A549 (cell line): ENCODE data around the gene TCERG1L.

Experiments used
- FOSL2 ChIP-seq, 2 experiments: fragments of 450-650 bp in 1 of 2; fragments of >200 bp in 1 of 2; sonication (Bioruptor Twin) in 1 of 2; formaldehyde crosslinking; IDR thresholded peaks; 2 replicates each; pipeline versions ENCODE4 v1.5.0 to v1.6.1; 2016 to 2020; ENCODE audit warnings: mild to moderate bottlenecking in 1 of 2, moderate library complexity in 1 of 2
- KDM5A ChIP-seq: fragments of 200-600 bp; sonication (generic); IDR thresholded peaks from 2 replicates; pipeline ENCODE4 v1.6.1; 2016; ENCODE audit warnings: antibody characterized with exemption, mild to moderate bottlenecking
- POLR2A ChIP-seq: IDR thresholded peaks from 2 replicates; pipeline ENCODE4 v1.6.1; 2012; ENCODE audit warnings: mild to moderate bottlenecking, low read length
- RCOR1 ChIP-seq: fragments of 150-350 bp; IDR thresholded peaks from 2 replicates; pipeline ENCODE4 v1.6.1; 2014; ENCODE audit warnings: antibody characterized with exemption, low read length, low read depth
- SMC3 ChIP-seq: fragments of >200 bp; sonication (Bioruptor Twin); formaldehyde crosslinking; IDR thresholded peaks from 3 replicates; pipeline ENCODE4 v1.6.1; 2018; ENCODE audit warnings: inconsistent platforms
- TF ChIP-seq, protein P1 (sequence below): fragments of >200 bp; sonication (Bioruptor Twin); formaldehyde crosslinking; IDR thresholded peaks from 3 replicates; pipeline ENCODE4 v1.5.1; 2016
- TF ChIP-seq, protein P2 (sequence below): fragments of 250-450 bp; sonication (Bioruptor Pico); IDR thresholded peaks from 2 replicates; pipeline ENCODE4 v1.5.0; 2021; ENCODE audit warnings: mild to moderate bottlenecking, moderate library complexity, borderline replicate concordance

DNA sequence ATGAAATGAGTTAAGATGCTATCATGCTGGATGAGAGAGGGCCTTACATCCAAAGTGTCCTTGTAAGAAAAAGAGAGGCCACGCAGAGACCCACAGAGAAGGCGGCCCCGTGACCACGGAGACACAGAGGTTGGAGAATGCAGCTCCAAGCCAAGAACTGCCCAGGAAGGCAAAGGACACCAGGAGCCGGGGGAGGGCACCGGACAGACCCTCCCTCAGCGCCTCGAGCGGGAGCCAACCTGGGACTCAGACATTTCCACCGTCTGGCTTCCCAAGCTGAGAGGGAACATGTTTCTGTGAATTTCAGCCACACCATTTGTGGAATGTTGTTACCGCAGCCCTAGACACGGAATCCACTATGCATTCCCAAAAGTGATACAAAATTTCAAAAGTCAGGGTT, 22.9 kb downstream of the TCERG1L start:
- TF ChIP-seq FOSL2 (IDR thresholded peaks at IDR 0.05), result no peak
- TF ChIP-seq FOSL2 (CRISPR knock-in tag; IDR thresholded peaks at IDR 0.05), result no peak
- TF ChIP-seq, protein P1, sequence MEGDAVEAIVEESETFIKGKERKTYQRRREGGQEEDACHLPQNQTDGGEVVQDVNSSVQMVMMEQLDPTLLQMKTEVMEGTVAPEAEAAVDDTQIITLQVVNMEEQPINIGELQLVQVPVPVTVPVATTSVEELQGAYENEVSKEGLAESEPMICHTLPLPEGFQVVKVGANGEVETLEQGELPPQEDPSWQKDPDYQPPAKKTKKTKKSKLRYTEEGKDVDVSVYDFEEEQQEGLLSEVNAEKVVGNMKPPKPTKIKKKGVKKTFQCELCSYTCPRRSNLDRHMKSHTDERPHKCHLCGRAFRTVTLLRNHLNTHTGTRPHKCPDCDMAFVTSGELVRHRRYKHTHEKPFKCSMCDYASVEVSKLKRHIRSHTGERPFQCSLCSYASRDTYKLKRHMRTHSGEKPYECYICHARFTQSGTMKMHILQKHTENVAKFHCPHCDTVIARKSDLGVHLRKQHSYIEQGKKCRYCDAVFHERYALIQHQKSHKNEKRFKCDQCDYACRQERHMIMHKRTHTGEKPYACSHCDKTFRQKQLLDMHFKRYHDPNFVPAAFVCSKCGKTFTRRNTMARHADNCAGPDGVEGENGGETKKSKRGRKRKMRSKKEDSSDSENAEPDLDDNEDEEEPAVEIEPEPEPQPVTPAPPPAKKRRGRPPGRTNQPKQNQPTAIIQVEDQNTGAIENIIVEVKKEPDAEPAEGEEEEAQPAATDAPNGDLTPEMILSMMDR, result no peak
- TF ChIP-seq KDM5A, result no peak
- no peak for TF ChIP-seq POLR2A
- no peak for TF ChIP-seq SMC3
- no peak for TF ChIP-seq RCOR1
- TF ChIP-seq, protein P2, sequence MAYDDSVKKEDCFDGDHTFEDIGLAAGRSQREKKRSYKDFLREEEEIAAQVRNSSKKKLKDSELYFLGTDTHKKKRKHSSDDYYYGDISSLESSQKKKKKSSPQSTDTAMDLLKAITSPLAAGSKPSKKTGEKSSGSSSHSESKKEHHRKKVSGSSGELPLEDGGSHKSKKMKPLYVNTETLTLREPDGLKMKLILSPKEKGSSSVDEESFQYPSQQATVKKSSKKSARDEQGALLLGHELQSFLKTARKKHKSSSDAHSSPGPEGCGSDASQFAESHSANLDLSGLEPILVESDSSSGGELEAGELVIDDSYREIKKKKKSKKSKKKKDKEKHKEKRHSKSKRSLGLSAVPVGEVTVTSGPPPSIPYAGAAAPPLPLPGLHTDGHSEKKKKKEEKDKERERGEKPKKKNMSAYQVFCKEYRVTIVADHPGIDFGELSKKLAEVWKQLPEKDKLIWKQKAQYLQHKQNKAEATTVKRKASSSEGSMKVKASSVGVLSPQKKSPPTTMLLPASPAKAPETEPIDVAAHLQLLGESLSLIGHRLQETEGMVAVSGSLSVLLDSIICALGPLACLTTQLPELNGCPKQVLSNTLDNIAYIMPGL, result no peak
